HEK293 (cell line): ENCODE data around the gene SLC30A10.

Source experiments
- ATF2 ChIP-seq: fragments of 450-650 bp; formaldehyde crosslinking; IDR thresholded peaks from 2 replicates; pipeline ENCODE4 v1.5.1; 2016; ENCODE audit warnings: missing biosample characterization, missing genetic modification characterization, low read depth
- CTCF ChIP-seq: fragments of 450-650 bp; formaldehyde crosslinking; IDR thresholded peaks from 2 replicates; pipeline ENCODE4 v1.5.1; 2016; ENCODE audit warnings: missing biosample characterization, missing genetic modification characterization
- EGR2 ChIP-seq: fragments of 450-650 bp; formaldehyde crosslinking; IDR thresholded peaks from 2 replicates; pipeline ENCODE4 v1.5.1; 2016; ENCODE audit warnings: low read depth, missing biosample characterization, missing genetic modification characterization
- MZF1 ChIP-seq: fragments of 450-650 bp; formaldehyde crosslinking; IDR thresholded peaks from 2 replicates; pipeline ENCODE4 v1.5.1; 2017; ENCODE audit warnings: missing biosample characterization, missing genetic modification characterization, borderline replicate concordance
- TSHZ1 ChIP-seq: fragments of 450-650 bp; formaldehyde crosslinking; IDR thresholded peaks from 2 replicates; pipeline ENCODE4 v1.5.1; 2016; ENCODE audit warnings: missing biosample characterization, missing genetic modification characterization, borderline replicate concordance
- ZBTB21 ChIP-seq: fragments of 450-650 bp; formaldehyde crosslinking; IDR thresholded peaks from 2 replicates; pipeline ENCODE4 v1.5.1; 2017; ENCODE audit warnings: missing biosample characterization, missing genetic modification characterization
- ZNF184 ChIP-seq: fragments of 450-650 bp; IDR thresholded peaks from 2 replicates; pipeline ENCODE4 v1.5.1; 2018; ENCODE audit warnings: missing biosample characterization, mild to moderate bottlenecking, missing genetic modification characterization
- ZNF311 ChIP-seq: fragments of 450-650 bp; formaldehyde crosslinking; IDR thresholded peaks from 2 replicates; pipeline ENCODE4 v1.5.1; 2017; ENCODE audit warnings: missing biosample characterization, missing genetic modification characterization, borderline replicate concordance
- ZNF324 ChIP-seq: fragments of 450-650 bp; formaldehyde crosslinking; IDR thresholded peaks from 2 replicates; pipeline ENCODE4 v1.5.1; 2016; ENCODE audit warnings: missing biosample characterization, missing genetic modification characterization
- ZNF335 ChIP-seq: fragments of 450-650 bp; formaldehyde crosslinking; conservative IDR thresholded peaks from 2 replicates; pipeline ENCODE4 v1.5.1; 2016; ENCODE audit warnings: missing biosample characterization, missing genetic modification characterization
- ZNF350 ChIP-seq: fragments of 450-650 bp; formaldehyde crosslinking; IDR thresholded peaks from 2 replicates; pipeline ENCODE4 v1.5.0; 2017; ENCODE audit warnings: missing biosample characterization, mild to moderate bottlenecking, missing genetic modification characterization
- ZSCAN30 ChIP-seq: fragments of 450-650 bp; IDR thresholded peaks from 2 replicates; pipeline ENCODE4 v1.5.1; 2018; ENCODE audit warnings: missing biosample characterization, mild to moderate bottlenecking, missing genetic modification characterization, moderate library complexity
- TF ChIP-seq, protein P1 (sequence below): fragments of 450-650 bp; formaldehyde crosslinking; IDR thresholded peaks from 2 replicates; pipeline ENCODE4 v1.5.1; 2016; ENCODE audit warnings: missing biosample characterization, missing genetic modification characterization
- TF ChIP-seq, protein P2 (sequence below): fragments of 450-650 bp; formaldehyde crosslinking; IDR thresholded peaks from 2 replicates; pipeline ENCODE4 v1.5.1; 2016; ENCODE audit warnings: missing biosample characterization, missing genetic modification characterization

DNA sequence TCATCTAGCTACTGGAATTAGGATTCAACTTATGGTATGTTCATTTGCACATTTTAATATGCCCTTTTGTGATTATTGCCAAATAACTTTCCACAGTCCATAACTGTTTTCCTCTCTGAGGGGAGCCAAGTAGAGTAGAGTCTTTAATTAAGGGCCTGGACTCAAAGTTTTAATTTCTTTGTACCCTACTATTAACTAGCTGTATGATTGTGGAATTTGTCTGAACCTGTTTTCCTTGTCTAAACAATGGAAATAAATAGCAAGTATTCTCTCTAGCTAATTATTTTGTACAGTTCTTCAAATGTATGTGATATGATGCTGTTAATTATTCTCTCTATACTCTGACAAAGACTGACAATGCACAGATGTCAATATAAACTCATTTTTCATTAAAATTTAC is 24.0 kb upstream of the SLC30A10 start:
- TF ChIP-seq EGR2 (tag by site-specific recombination) (no peak), CTCF (tag by site-specific recombination) (no peak), ZBTB21 (tag by site-specific recombination) (no peak), ZNF184 (no peak), ZSCAN30 (tag by site-specific recombination) (no peak), ATF2 (tag by site-specific recombination) (no peak), MZF1 (no peak), ZNF311 (tag by site-specific recombination) (no peak), ZNF350 (no peak), ZNF335 (tag by site-specific recombination) (no peak), TSHZ1 (tag by site-specific recombination) (no peak), ZNF324 (tag by site-specific recombination) (no peak)
- TF ChIP-seq, protein P1, sequence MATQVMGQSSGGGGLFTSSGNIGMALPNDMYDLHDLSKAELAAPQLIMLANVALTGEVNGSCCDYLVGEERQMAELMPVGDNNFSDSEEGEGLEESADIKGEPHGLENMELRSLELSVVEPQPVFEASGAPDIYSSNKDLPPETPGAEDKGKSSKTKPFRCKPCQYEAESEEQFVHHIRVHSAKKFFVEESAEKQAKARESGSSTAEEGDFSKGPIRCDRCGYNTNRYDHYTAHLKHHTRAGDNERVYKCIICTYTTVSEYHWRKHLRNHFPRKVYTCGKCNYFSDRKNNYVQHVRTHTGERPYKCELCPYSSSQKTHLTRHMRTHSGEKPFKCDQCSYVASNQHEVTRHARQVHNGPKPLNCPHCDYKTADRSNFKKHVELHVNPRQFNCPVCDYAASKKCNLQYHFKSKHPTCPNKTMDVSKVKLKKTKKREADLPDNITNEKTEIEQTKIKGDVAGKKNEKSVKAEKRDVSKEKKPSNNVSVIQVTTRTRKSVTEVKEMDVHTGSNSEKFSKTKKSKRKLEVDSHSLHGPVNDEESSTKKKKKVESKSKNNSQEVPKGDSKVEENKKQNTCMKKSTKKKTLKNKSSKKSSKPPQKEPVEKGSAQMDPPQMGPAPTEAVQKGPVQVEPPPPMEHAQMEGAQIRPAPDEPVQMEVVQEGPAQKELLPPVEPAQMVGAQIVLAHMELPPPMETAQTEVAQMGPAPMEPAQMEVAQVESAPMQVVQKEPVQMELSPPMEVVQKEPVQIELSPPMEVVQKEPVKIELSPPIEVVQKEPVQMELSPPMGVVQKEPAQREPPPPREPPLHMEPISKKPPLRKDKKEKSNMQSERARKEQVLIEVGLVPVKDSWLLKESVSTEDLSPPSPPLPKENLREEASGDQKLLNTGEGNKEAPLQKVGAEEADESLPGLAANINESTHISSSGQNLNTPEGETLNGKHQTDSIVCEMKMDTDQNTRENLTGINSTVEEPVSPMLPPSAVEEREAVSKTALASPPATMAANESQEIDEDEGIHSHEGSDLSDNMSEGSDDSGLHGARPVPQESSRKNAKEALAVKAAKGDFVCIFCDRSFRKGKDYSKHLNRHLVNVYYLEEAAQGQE (tag by site-specific recombination): no peak
- TF ChIP-seq, protein P2, sequence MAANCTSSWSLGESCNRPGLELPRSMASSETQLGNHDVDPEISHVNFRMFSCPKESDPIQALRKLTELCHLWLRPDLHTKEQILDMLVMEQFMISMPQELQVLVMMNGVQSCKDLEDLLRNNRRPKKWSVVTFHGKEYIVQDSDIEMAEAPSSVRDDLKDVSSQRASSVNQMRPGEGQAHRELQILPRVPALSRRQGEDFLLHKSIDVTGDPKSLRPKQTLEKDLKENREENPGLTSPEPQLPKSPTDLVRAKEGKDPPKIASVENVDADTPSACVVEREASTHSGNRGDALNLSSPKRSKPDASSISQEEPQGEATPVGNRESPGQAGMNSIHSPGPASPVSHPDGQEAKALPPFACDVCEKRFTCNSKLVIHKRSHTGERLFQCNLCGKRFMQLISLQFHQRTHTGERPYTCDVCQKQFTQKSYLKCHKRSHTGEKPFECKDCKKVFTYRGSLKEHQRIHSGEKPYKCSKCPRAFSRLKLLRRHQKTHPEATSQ (tag by site-specific recombination): no peak
